Stimulated activated CD4-positive, alpha-beta T cell treated with anti-CD3 and anti-CD28 coated beads, Interleukin-15, amount 100 ng/mL, for 24 hours (primary cell): ENCODE measurements around the gene MAP2K4.
"Not testable (repeated sequence)": the region's sequence is repeated elsewhere in the genome, so short reads cannot be mapped to it uniquely, and the experiment has no call there.

ENCODE experiments used
- DNase-seq: peaks from one replicate; pipeline ENCODE4 v3.0.0-alpha.2; 2020

Gene MAP2K4

GRCh38 chr17:12094336-12094735, 73.7 kb downstream of the MAP2K4 start:
- DNase-seq = no peak

- no peak for DNase-seq
These were observed 74.8 kb downstream of the MAP2K4 start for GRCh38 chr17:12095522-12095921.

GRCh38 chr17:12097326-12097725, 76.6 kb downstream of the MAP2K4 start:
- no peak for DNase-seq

GRCh38 chr17:12098568-12098967, 77.9 kb downstream of the MAP2K4 start:
- no peak for DNase-seq

GRCh38 chr17:12099412-12099811, 78.7 kb downstream of the MAP2K4 start:
- DNase-seq = no peak

- no peak for DNase-seq
These were observed 84.2 kb downstream of the MAP2K4 start for GRCh38 chr17:12104831-12105230.

- DNase-seq = no peak
These were observed 87.2 kb downstream of the MAP2K4 start for GRCh38 chr17:12107905-12108304.

- no peak for DNase-seq
These were observed 90.2 kb downstream of the MAP2K4 start for GRCh38 chr17:12110906-12111305.

GRCh38 chr17:12113156-12113555, 92.5 kb downstream of the MAP2K4 start:
- DNase-seq = no peak

GRCh38 chr17:12114686-12115418, 94.2 kb downstream of the MAP2K4 start:
- DNase-seq = no peak

GRCh38 chr17:12116143-12116542, 95.5 kb downstream of the MAP2K4 start:
- DNase-seq = no peak

- no peak for DNase-seq
These were observed 97.9 kb downstream of the MAP2K4 start for GRCh38 chr17:12118617-12119016.

- DNase-seq = no peak
These were observed 101.4 kb downstream of the MAP2K4 start for GRCh38 chr17:12122075-12122474.

GRCh38 chr17:12127177-12127576, 106.5 kb downstream of the MAP2K4 start:
- DNase-seq = no peak

GRCh38 chr17:12127667-12128066, 107.0 kb downstream of the MAP2K4 start:
- no peak for DNase-seq

GRCh38 chr17:12128946-12129345, 108.3 kb downstream of the MAP2K4 start:
- no peak for DNase-seq

GRCh38 chr17:12133183-12133582, 112.5 kb downstream of the MAP2K4 start:
- no peak for DNase-seq

- DNase-seq = no peak
These were observed 113.4 kb downstream of the MAP2K4 start for GRCh38 chr17:12134101-12134500.

GRCh38 chr17:12134587-12134986, 113.9 kb downstream of the MAP2K4 start:
- no peak for DNase-seq

GRCh38 chr17:12136243-12136642, 115.6 kb downstream of the MAP2K4 start:
- DNase-seq = no peak

- DNase-seq = no peak
These were observed 116.0 kb downstream of the MAP2K4 start for GRCh38 chr17:12136646-12137045.

GRCh38 chr17:12137859-12138258, 117.2 kb downstream of the MAP2K4 start:
- no peak for DNase-seq

GRCh38 chr17:12140685-12141084, 120.0 kb downstream of the MAP2K4 start:
- no peak for DNase-seq

- not testable (repeated sequence) for DNase-seq
These were observed 141.5 kb downstream of the MAP2K4 start for GRCh38 chr17:12162187-12162586.

- DNase-seq = no peak
These were observed 143.4 kb downstream of the MAP2K4 start for GRCh38 chr17:12164085-12164484.
